ENCODE results near the gene TUBD1.
"Not testable (repeated sequence)": the region's sequence is repeated elsewhere in the genome, so short reads cannot be mapped to it uniquely, and the experiment has no call there.

The TUBD1 gene

GRCh38 chr17:59830007-59830630, 62.6 kb downstream of the TUBD1 start:
- in situ Hi-C loops (cut with MboI; ENCODE audit: low pct_unique_long_range_greater_than_20kb, low sequenced_read_pairs) = no loop called here
- DNase-seq = peak; percentile 26

- in situ Hi-C loops (cut with MboI; ENCODE audit: low pct_unique_long_range_greater_than_20kb, low sequenced_read_pairs) = no loop called here
- peak; percentile 93 for DNase-seq
Measured at GRCh38 chr17:59829217-59830006, 63.3 kb downstream of the TUBD1 start.

GRCh38 chr17:59828819-59829216, 63.9 kb downstream of the TUBD1 start:
- in situ Hi-C loops (cut with MboI; ENCODE audit: low pct_unique_long_range_greater_than_20kb, low sequenced_read_pairs); DNase-seq: not testable (repeated sequence)

GRCh38 chr17:59828478-59828760, 64.3 kb downstream of the TUBD1 start:
- in situ Hi-C loops (cut with MboI; ENCODE audit: low pct_unique_long_range_greater_than_20kb, low sequenced_read_pairs) = no loop called here
- no peak for DNase-seq

- DNase-seq = no peak
- in situ Hi-C loops (cut with MboI; ENCODE audit: low pct_unique_long_range_greater_than_20kb, low sequenced_read_pairs) = no loop called here
Measured at GRCh38 chr17:59827721-59828477, 64.8 kb downstream of the TUBD1 start.

GRCh38 chr17:59826706-59827453, 65.9 kb downstream of the TUBD1 start:
- in situ Hi-C loops (cut with MboI; ENCODE audit: low pct_unique_long_range_greater_than_20kb, low sequenced_read_pairs) = no loop called here
- no peak for DNase-seq

GRCh38 chr17:59825533-59826322, 67.0 kb downstream of the TUBD1 start:
- in situ Hi-C loops (cut with MboI; ENCODE audit: low pct_unique_long_range_greater_than_20kb, low sequenced_read_pairs) = no loop called here

GRCh38 chr17:59815965-59816364, 76.8 kb downstream of the TUBD1 start:
- in situ Hi-C loops (cut with MboI; ENCODE audit: low pct_unique_long_range_greater_than_20kb, low sequenced_read_pairs) = no loop called here
- DNase-seq = no peak

More at GRCh38 chr17:59825533-59826322, 67.0 kb downstream of the TUBD1 start:
- no peak for DNase-seq

GRCh38 chr17:59814685-59815084, 78.1 kb downstream of the TUBD1 start:
- in situ Hi-C loops (cut with MboI; ENCODE audit: low pct_unique_long_range_greater_than_20kb, low sequenced_read_pairs) = no loop called here
- no peak for DNase-seq

- DNase-seq = no peak
- in situ Hi-C loops (cut with MboI; ENCODE audit: low pct_unique_long_range_greater_than_20kb, low sequenced_read_pairs) = no loop called here
Measured at GRCh38 chr17:59814276-59814675, 78.5 kb downstream of the TUBD1 start.

GRCh38 chr17:59812139-59812538, 80.6 kb downstream of the TUBD1 start:
- in situ Hi-C loops (cut with MboI; ENCODE audit: low pct_unique_long_range_greater_than_20kb, low sequenced_read_pairs) = no loop called here
- DNase-seq = peak; percentile 95

- in situ Hi-C loops (cut with MboI; ENCODE audit: low pct_unique_long_range_greater_than_20kb, low sequenced_read_pairs) = no loop called here
- DNase-seq = no peak
Measured at GRCh38 chr17:59811209-59811608, 81.5 kb downstream of the TUBD1 start.

GRCh38 chr17:59810894-59811153, 81.9 kb downstream of the TUBD1 start:
- in situ Hi-C loops (cut with MboI; ENCODE audit: low pct_unique_long_range_greater_than_20kb, low sequenced_read_pairs) = no loop called here
- no peak for DNase-seq

Data from KBM-7 (cell line).